OCI-LY7 (cell line): ENCODE measurements around the gene DCP2. TPM values are rescaled to one million over a fixed set of nuclear protein-coding genes. Genes with fewer than 3 reads are reported as not detected.

Source experiments
- BruUV-seq: library from RNA; stranded (reverse); fragments of 400-500 nt; replicated peaks from 2 replicates; lab custom pipeline; 2021; lab: Mats Ljungman, UMichigan
- CTCF ChIA-PET: fragments of 300-600 bp; sonication (Branson Sonifier 250); formaldehyde crosslinking; loops from one replicate; lab custom pipeline; 2022; ENCODE audit warnings: antibody characterized with exemption; ENCODE audit not compliant: unreplicated experiment; lab: Charles Lee
- POLR2A ChIA-PET: fragments of 300-600 bp; sonication (Branson Sonifier 250); formaldehyde crosslinking; loops from one replicate; lab custom pipeline; 2022; ENCODE audit warnings: antibody characterized with exemption; lab: Charles Lee
- DNase-seq: peaks from one replicate; pipeline ENCODE4 v3.0.0-alpha.2; 2015; ENCODE audit warnings: low spot score
- H2AFZ ChIP-seq: fragments of 200-600 bp; sonication (generic), shearing (Covaris generic); 2 replicates; pipeline ENCODE4 v1.6.1; 2014; ENCODE audit warnings: mild to moderate bottlenecking, antibody characterized with exemption, low read length, moderate library complexity
- H3K27ac ChIP-seq: fragments of 200-600 bp; sonication (generic); 2 replicates; pipeline ENCODE4 v1.5.1; 2014; ENCODE audit warnings: mixed run types, low read depth, mild to moderate bottlenecking, moderate library complexity, low read length, inconsistent platforms; ENCODE audit not compliant: poor library complexity, severe bottlenecking
- H3K36me3 ChIP-seq: fragments of 200-600 bp; sonication (generic); 2 replicates; pipeline ENCODE4 v1.6.1; 2014; ENCODE audit warnings: mild to moderate bottlenecking, antibody characterized with exemption, low read length, moderate library complexity, mixed read lengths; ENCODE audit not compliant: insufficient read depth
- H3K4me1 ChIP-seq: fragments of 200-600 bp; sonication (generic); 2 replicates; pipeline ENCODE4 v1.5.1; 2014; ENCODE audit warnings: mild to moderate bottlenecking, low read length; ENCODE audit not compliant: insufficient read depth, poor library complexity, severe bottlenecking
- H3K4me2 ChIP-seq: fragments of 200-600 bp; sonication (generic); 2 replicates; pipeline ENCODE4 v1.6.1; 2014; ENCODE audit warnings: mild to moderate bottlenecking, low read length
- H3K4me3 ChIP-seq: fragments of 200-600 bp; sonication (generic); 2 replicates; pipeline ENCODE4 v1.5.1; 2014; ENCODE audit warnings: mild to moderate bottlenecking, low read depth, low read length; ENCODE audit not compliant: poor library complexity, severe bottlenecking
- H3K79me2 ChIP-seq: fragments of 200-600 bp; sonication (generic); 2 replicates; pipeline ENCODE4 v1.6.1; 2016; ENCODE audit warnings: low read depth, mild to moderate bottlenecking, low read length, moderate library complexity, mixed read lengths; ENCODE audit not compliant: insufficient read depth
- H3K9me2 ChIP-seq: fragments of 200-600 bp; sonication (generic); 2 replicates; pipeline ENCODE4 v1.6.1; 2016; ENCODE audit warnings: mild to moderate bottlenecking, low read length, mixed read lengths; ENCODE audit not compliant: insufficient read depth
- H3K9me3 ChIP-seq: fragments of 200-600 bp; sonication (generic); 2 replicates; pipeline ENCODE4 v1.6.1; 2014; ENCODE audit warnings: mild to moderate bottlenecking, mixed run types, low read length, mixed read lengths
- H4K20me1 ChIP-seq: fragments of 200-600 bp; sonication (generic); 2 replicates; pipeline ENCODE4 v1.6.1; 2014; ENCODE audit warnings: mild to moderate bottlenecking, antibody characterized with exemption, low read length, moderate library complexity, mixed read lengths; ENCODE audit not compliant: insufficient read depth
- CTCF ChIP-seq: fragments of 200-600 bp; sonication (generic); conservative IDR thresholded peaks from 2 replicates; pipeline ENCODE4 v1.5.1; 2014; ENCODE audit warnings: mild to moderate bottlenecking, antibody characterized with exemption, low read length, moderate library complexity, mixed read lengths
- EZH2phosphoT487 ChIP-seq: fragments of 200-600 bp; sonication (generic); IDR thresholded peaks from 2 replicates; pipeline ENCODE4 v1.6.1; 2018; ENCODE audit warnings: low read depth, borderline replicate concordance, mild to moderate bottlenecking, mixed run types, antibody characterized with exemption, low read length, moderate library complexity, mixed read lengths
- intact Hi-C: fragments of 100-400 bp; cut with micrococcal nuclease; formaldehyde crosslinking; loops from one replicate; pipeline ENCODE4 v1.10.0; 2022; ENCODE audit not compliant: unreplicated experiment
- total RNA-seq, 2 experiments: library from RNA; depleted of rRNA in 1 of 2; stranded (reverse); fragments of >200 nt in 1 of 2; shearing (Covaris generic) in 1 of 2; gene quantifications; 2 replicates each; pipeline ENCODE4 v1.2.3, GENCODE V29; 2014 to 2022

The DCP2 gene
- total RNA-seq, 2 experiments from 2014 or later, result 81.3 to 139 TPM

GRCh38 chr5:113031557-113031956 lies 55.0 kb downstream of the DCP2 start:
- Histone ChIP-seq H3K4me3 (no peak overlapping the region), H2AFZ (no peak overlapping the region), H3K79me2 (no peaks in the 10 kb centered on the region), H4K20me1 (no peaks in the 10 kb centered on the region), H3K27ac (no peak overlapping the region), H3K4me1 (no peaks in the 10 kb centered on the region), H3K36me3 (no peaks in the 10 kb centered on the region), H3K4me2 (no peak overlapping the region), H3K9me2 (no peaks in the 10 kb centered on the region), H3K9me3 (no peaks in the 10 kb centered on the region)
- ChIA-PET CTCF (no interaction called here), POLR2A (no interaction called here)
- BruUV-seq, result no TSS peak
- intact Hi-C loops, result no loop called here
- no peak for TF ChIP-seq CTCF
- TF ChIP-seq EZH2phosphoT487, result no peak
- DNase-seq, result no peak

- Histone ChIP-seq H3K79me2 (no peaks in the 10 kb centered on the region), H2AFZ (no peak overlapping the region), H3K9me2 (no peaks in the 10 kb centered on the region), H3K4me1 (no peaks in the 10 kb centered on the region), H3K27ac (no peak overlapping the region), H3K36me3 (no peaks in the 10 kb centered on the region), H3K4me3 (no peak overlapping the region), H3K4me2 (no peak overlapping the region), H4K20me1 (no peaks in the 10 kb centered on the region), H3K9me3 (no peaks in the 10 kb centered on the region)
- 0 out of 2 replicates have a peak, but pooled peaks have one; percentile 14 for TF ChIP-seq CTCF
- no peak for TF ChIP-seq EZH2phosphoT487
- ChIA-PET POLR2A (no interaction called here), CTCF (no interaction called here)
- no TSS peak for BruUV-seq
- no peak for DNase-seq
- intact Hi-C loops, result no loop called here
These were observed 57.7 kb downstream of the DCP2 start for GRCh38 chr5:113034182-113034773.

- ChIA-PET POLR2A (no interaction called here), CTCF (no interaction called here)
- Histone ChIP-seq H3K27ac (no peak overlapping the region), H3K9me3 (no peaks in the 10 kb centered on the region), H3K4me3 (no peak overlapping the region), H3K4me2 (no peak overlapping the region), H3K9me2 (no peaks in the 10 kb centered on the region), H3K79me2 (no peaks in the 10 kb centered on the region), H3K36me3 (no peaks in the 10 kb centered on the region), H3K4me1 (no peaks in the 10 kb centered on the region), H4K20me1 (no peaks in the 10 kb centered on the region), H2AFZ (no peak overlapping the region)
- TF ChIP-seq CTCF (no peak), EZH2phosphoT487 (no peak)
- DNase-seq, result no peak
- BruUV-seq, result no TSS peak
- intact Hi-C loops, result no loop called here
These were observed 58.5 kb downstream of the DCP2 start for GRCh38 chr5:113035096-113035495.
